Fibroblast of villous mesenchyme (primary cell): ENCODE measurements around the gene HERC2. TPM values are rescaled to one million over a fixed set of nuclear protein-coding genes. Genes with fewer than 3 reads are reported as not detected.
"Not testable (repeated sequence)": the region's sequence is repeated elsewhere in the genome, so short reads cannot be mapped to it uniquely, and the experiment has no call there.

ENCODE experiments used
- DNase-seq: peaks from one replicate; pipeline ENCODE4 v3.0.0-alpha.2; 2010; ENCODE audit warnings: low read depth
- H3K4me3 ChIP-seq: 2 replicates; pipeline ENCODE4 v1.5.1; 2011; ENCODE audit warnings: low read depth, mild to moderate bottlenecking, low read length
- total RNA-seq: library from RNA; depleted of rRNA; stranded (reverse); fragments of >200 nt; gene quantifications from 2 replicates; pipeline ENCODE4 v1.2.3, GENCODE V29; 2012
- TF ChIP-seq, protein P1 (sequence below): IDR thresholded peaks from 2 replicates; pipeline ENCODE4 v1.5.1; 2012; ENCODE audit warnings: low read depth, mild to moderate bottlenecking, low read length; ENCODE audit not compliant: insufficient read depth

The HERC2 gene
- total RNA-seq, 1 donor, result 41.0 TPM

DNA sequence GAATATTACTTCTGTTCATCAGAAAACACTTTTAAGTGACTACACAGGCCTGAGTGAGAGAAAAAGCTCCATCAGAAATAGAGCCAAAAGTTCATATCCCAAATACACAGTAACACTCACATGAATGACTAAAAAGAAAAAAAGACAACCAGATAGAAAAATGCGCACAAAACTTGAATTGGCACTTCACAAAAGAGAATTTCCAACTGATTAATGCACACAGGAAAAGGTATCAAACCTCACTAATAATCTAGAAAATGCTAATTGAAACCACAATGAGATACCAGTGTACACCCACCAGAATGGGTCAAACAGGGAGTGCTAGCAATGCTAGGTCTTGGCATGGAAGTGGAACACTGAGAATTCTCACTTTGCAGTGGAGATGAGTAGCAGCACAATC lies 78.6 kb downstream of the HERC2 start:
- DNase-seq, result no peak
- TF ChIP-seq, protein P1, sequence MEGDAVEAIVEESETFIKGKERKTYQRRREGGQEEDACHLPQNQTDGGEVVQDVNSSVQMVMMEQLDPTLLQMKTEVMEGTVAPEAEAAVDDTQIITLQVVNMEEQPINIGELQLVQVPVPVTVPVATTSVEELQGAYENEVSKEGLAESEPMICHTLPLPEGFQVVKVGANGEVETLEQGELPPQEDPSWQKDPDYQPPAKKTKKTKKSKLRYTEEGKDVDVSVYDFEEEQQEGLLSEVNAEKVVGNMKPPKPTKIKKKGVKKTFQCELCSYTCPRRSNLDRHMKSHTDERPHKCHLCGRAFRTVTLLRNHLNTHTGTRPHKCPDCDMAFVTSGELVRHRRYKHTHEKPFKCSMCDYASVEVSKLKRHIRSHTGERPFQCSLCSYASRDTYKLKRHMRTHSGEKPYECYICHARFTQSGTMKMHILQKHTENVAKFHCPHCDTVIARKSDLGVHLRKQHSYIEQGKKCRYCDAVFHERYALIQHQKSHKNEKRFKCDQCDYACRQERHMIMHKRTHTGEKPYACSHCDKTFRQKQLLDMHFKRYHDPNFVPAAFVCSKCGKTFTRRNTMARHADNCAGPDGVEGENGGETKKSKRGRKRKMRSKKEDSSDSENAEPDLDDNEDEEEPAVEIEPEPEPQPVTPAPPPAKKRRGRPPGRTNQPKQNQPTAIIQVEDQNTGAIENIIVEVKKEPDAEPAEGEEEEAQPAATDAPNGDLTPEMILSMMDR, result no peak
- H3K4me3 ChIP-seq, result no peak overlapping the region

GRCh38 chr15:28238296-28238695 lies 83.7 kb downstream of the HERC2 start:
- not testable (repeated sequence) for DNase-seq, H3K4me3 ChIP-seq

DNA sequence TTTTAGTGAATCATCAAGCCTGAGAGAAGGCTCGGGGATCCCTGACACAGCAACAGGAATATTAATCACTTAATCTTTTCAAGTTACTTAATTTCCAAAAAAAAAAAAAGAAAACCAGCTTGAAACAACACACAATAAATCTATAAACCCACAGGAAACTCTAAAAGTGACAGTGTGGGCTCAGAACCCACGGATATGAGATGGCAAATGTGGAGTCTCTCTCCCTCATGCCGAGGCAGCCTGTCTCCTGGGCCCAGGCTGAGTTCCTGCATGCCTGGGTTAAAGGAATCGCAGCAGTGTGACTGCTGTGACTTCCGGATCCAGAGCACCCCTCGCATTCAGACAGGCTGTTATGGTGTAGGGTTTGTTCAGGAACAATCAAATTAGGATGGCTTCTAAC lies 90.2 kb downstream of the HERC2 start:
- DNase-seq, H3K4me3 ChIP-seq: not testable (repeated sequence)

- DNase-seq, H3K4me3 ChIP-seq: not testable (repeated sequence)
These were observed 90.6 kb downstream of the HERC2 start for GRCh38 chr15:28231336-28231735.

- not testable (repeated sequence) for DNase-seq, H3K4me3 ChIP-seq
These were observed 92.9 kb downstream of the HERC2 start for GRCh38 chr15:28228990-28229640.

DNA sequence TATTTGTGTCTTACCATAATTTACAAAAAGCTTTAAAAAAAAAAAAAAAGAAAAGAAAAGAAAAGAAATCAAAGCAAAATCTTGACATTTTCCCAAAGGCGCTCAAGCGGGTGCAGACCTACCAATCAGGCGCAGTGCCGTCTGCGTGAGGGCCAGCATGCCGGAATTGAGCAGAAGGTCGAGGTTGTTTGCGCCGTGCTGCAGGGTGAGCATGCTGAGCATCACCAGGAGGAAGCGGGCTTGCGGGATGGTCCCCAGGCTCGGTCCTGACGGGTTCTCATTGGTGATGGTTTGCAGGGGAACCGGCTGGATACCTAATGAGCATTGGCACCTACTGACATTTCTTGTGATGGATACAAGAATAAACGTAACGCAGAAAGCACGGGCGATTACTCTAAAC lies 93.9 kb downstream of the HERC2 start:
- no peak overlapping the region for H3K4me3 ChIP-seq
- TF ChIP-seq, protein P1, result no peak
- DNase-seq, result no peak

- DNase-seq, result peak; percentile 21
- H3K4me3 ChIP-seq, result not testable (repeated sequence)
- TF ChIP-seq, protein P1, result peak; percentile 55
These were observed 94.7 kb downstream of the HERC2 start for GRCh38 chr15:28227303-28227702.

- H3K4me3 ChIP-seq, DNase-seq: not testable (repeated sequence)
These were observed 99.4 kb downstream of the HERC2 start for GRCh38 chr15:28222612-28223011.

DNA sequence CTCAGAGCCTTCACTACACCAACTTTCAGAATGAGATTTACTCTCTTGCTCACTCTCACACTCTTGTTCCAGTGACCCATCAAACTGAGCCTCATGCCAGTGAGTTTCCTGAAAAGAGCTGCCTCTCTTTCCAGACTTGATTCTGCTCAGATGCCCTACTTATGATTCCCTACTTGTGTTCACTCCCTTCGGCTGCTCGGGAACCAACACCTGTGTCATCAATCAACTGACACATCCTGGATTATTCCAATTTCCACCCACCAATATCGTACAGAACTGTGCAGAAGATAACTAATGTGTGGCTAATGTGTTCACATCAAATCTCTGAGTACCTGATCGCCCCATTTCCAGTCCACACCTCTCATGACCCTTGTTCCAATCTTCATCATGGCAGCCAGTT lies 100.3 kb downstream of the HERC2 start:
- not testable (repeated sequence) for H3K4me3 ChIP-seq, DNase-seq

- TF ChIP-seq, protein P1, result no peak
- DNase-seq, result no peak
- H3K4me3 ChIP-seq, result no peak overlapping the region
These were observed 102.9 kb downstream of the HERC2 start for GRCh38 chr15:28219116-28219515.

DNA sequence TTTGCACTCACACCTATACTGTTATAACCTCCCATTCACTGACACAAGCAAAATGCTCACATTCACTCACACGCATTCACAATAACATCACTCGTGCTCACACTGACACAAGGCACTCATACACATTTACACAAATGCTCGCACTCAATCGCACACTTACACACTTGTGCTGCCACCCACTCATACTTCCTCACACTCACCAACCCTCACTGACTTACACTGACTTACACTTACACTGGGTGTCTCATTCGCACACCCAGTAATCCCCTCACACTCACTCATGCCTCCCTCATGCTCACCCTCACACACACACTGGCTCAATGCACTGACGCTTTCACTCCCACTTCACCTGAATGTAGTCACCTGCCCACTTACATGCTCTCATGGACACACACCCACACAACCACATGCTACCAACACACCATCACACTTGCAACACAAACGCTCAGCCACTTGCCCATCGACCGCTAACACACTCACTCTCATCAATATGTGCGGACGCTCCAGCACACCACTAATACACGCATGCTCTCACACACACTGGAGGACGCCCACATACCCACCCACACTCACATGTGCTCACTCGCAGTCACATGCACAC lies 104.9 kb downstream of the HERC2 start:
- not testable (repeated sequence) for H3K4me3 ChIP-seq, DNase-seq

GRCh38 chr15:28215521-28215920 lies 106.5 kb downstream of the HERC2 start:
- DNase-seq, H3K4me3 ChIP-seq: not testable (repeated sequence)

GRCh38 chr15:28214006-28214790 lies 107.8 kb downstream of the HERC2 start:
- DNase-seq, H3K4me3 ChIP-seq: not testable (repeated sequence)

GRCh38 chr15:28213393-28213792 lies 108.6 kb downstream of the HERC2 start:
- H3K4me3 ChIP-seq, DNase-seq: not testable (repeated sequence)
